Measurements from ENCODE around the gene CSE1L.

GRCh38 chr20:49100972-49101371 lies 54.9 kb downstream of the CSE1L start:
- TF ChIP-seq CTCF (IDR thresholded peaks at IDR 0.05; ENCODE audit: insufficient read depth, low read length, poor library complexity, severe bottlenecking) (no peak), EZH2phosphoT487 (conservative IDR thresholded peaks at IDR 0.05; ENCODE audit: low read length) (no peak)
